ENCODE data around the gene UBTF. TPM values are rescaled to one million over a fixed set of nuclear protein-coding genes. Genes with fewer than 3 reads are reported as not detected.

Gene UBTF
- total and polyA plus RNA-seq, 2 of the 8 experiments (the other 6 are each of a cell fraction or from before 2014, with no cell fraction given), result 14.7 to 106 TPM

- Histone ChIP-seq H3K79me1 (ENCODE audit: low read depth, low read length) (no peaks in the 10 kb centered on the region), H3K36me3 (ENCODE audit: control insufficient read depth in 2 of 4, insufficient read depth in 4 of 4, low read length in 3 of 4) (no peaks in the 10 kb centered on the region), H2AFZ (ENCODE audit: low read length) (no peak overlapping the region), H4K91ac (replicated peaks; ENCODE audit: insufficient read length, low read length) (no peak overlapping the region), H3K56ac (replicated peaks; ENCODE audit: insufficient read length, low read depth, low read length) (no peak overlapping the region), H3K27me3 (replicated peaks in 1 of 4; ENCODE audit: control insufficient read depth in 3 of 4, extremely low read depth in 1 of 4, insufficient read depth in 3 of 4, low read length in 3 of 4) (no peaks in the 10 kb centered on the region), H2BK15ac (ENCODE audit: low read length) (no peak overlapping the region), H2BK20ac (ENCODE audit: low read length) (no peak overlapping the region), H3K23ac (ENCODE audit: insufficient read length) (no peak overlapping the region), H3K4me3 (ENCODE audit: extremely low read depth in 1 of 4, insufficient read depth in 2 of 4, low read depth in 3 of 4, low read length in 4 of 4) (no peak overlapping the region), H3K9ac (replicated peaks in 1 of 4; ENCODE audit: extremely low read depth in 1 of 4, low read depth in 3 of 4, low read length in 3 of 4) (no peak overlapping the region), H3K18ac (ENCODE audit: extremely low read depth, low read length) (no peak overlapping the region), H2BK12ac (ENCODE audit: low read depth, low read length) (no peak overlapping the region), H4K20me1 (replicated peaks in 1 of 2; ENCODE audit: control insufficient read depth in 1 of 2, insufficient read depth in 2 of 2, low read length in 2 of 2) (no peaks in the 10 kb centered on the region), H3K79me2 (ENCODE audit: control insufficient read depth in 1 of 2, insufficient read depth in 2 of 2, low read length in 2 of 2) (no peaks in the 10 kb centered on the region), H2BK5ac (ENCODE audit: low read depth, low read length) (no peak overlapping the region), H2BK120ac (replicated peaks; ENCODE audit: low read depth, low read length) (no peak overlapping the region), H4K5ac (ENCODE audit: insufficient read length, low read depth, low read length) (no peak overlapping the region), H3K4me2 (ENCODE audit: insufficient read depth in 1 of 2, low read depth in 2 of 2, low read length in 2 of 2) (no peak overlapping the region), H3K9me3 (ENCODE audit: insufficient read depth in 2 of 2, low read depth in 1 of 2, low read length in 1 of 2) (no peaks in the 10 kb centered on the region), H3K14ac (ENCODE audit: insufficient read length) (no peak overlapping the region), H2AK5ac (ENCODE audit: low read depth, low read length) (no peak overlapping the region; the same call in 1 of the 2 replicates), H3K4ac (replicated peaks; ENCODE audit: insufficient read length, low read depth, low read length) (no peak overlapping the region), H3K27ac (ENCODE audit: low read depth, low read length) (no peak overlapping the region), H4K8ac (ENCODE audit: extremely low read depth, insufficient read depth, low read length) (no peak overlapping the region), H3K23me2 (ENCODE audit: low read depth, low read length) (no peaks in the 10 kb centered on the region), H3K4me1 (replicated peaks in 1 of 4; ENCODE audit: control insufficient read depth in 3 of 4, insufficient read depth in 4 of 4, low read length in 3 of 4) (no peaks in the 10 kb centered on the region)
- POLR2A ChIA-PET (ENCODE audit: partially characterized antibody), result interaction anchor here (0.7 to 1.9 kb wide), 3 partner anchors 15 to 50 kb away, joined by 3 to 4 read pairs (median 3); no protein-coding TSS in a partner anchor
- FAIRE-seq (no peak), DNase-seq (ENCODE audit: low read depth in 1 of 2, low spot score in 2 of 2) (no peak)
- CTCF ChIA-PET (ENCODE audit: partially characterized antibody), result interaction anchor here (0.6 to 1.5 kb wide), 6 partner anchors 11 to 88 kb away, joined by 3 to 5 read pairs (median 4); no protein-coding TSS in a partner anchor
- 90% methylated on average over 9 of the region's 9 CpGs; no CpG with 5 or more reads in 1 of the 2 experiments for WGBS, 2 experiments (ENCODE audit: extremely low coverage in 1 of 2, insufficient coverage in 1 of 2, insufficient read length in 1 of 2, insufficient replicate concordance in 2 of 2, low coverage in 1 of 2, low lambda C conversion rate in 2 of 2, missing lambda C conversion rate in 1 of 2)
- TF ChIP-seq BACH1 (IDR thresholded peaks at IDR 0.05; ENCODE audit: low read length) (no peak), KDM5A (IDR thresholded peaks at IDR 0.05; ENCODE audit: low read length) (no peak), KDM1A (IDR thresholded peaks at IDR 0.05; ENCODE audit: borderline replicate concordance, low read length) (0 out of 2 replicates have a peak, but pooled peaks have one; percentile 28), CHD2 (IDR thresholded peaks at IDR 0.05; ENCODE audit: low read length) (no peak), POLR2A (IDR thresholded peaks at IDR 0.05; ENCODE audit: control extremely low read depth in 1 of 2, low read depth in 2 of 2, low read length in 2 of 2) (no peak), TEAD4 (IDR thresholded peaks at IDR 0.05; ENCODE audit: low read depth, low read length) (no peak), RNF2 (IDR thresholded peaks at IDR 0.05; ENCODE audit: borderline replicate concordance, low read depth, low read length, missing control alignments, poor library complexity, severe bottlenecking) (no peak), ASH2L (IDR thresholded peaks at IDR 0.05; ENCODE audit: low read length) (no peak), JUND (IDR thresholded peaks at IDR 0.05; ENCODE audit: low read length) (no peak), HDAC2 (IDR thresholded peaks at IDR 0.05; ENCODE audit: borderline replicate concordance in 1 of 2, low read depth in 2 of 2, low read length in 2 of 2) (no peak), E2F6 (IDR thresholded peaks at IDR 0.05) (no peak), YY1 (IDR thresholded peaks at IDR 0.05; ENCODE audit: low read depth, low read length) (no peak), TCF12 (IDR thresholded peaks at IDR 0.05; ENCODE audit: low read depth, low read length) (no peak)
These were observed 47.1 kb upstream of the UBTF start for GRCh38 chr17:44266402-44267164.
